Pancreas (tissue), 10 donors: Measurements from ENCODE around the gene EMC9. TPM values are rescaled to one million over a fixed set of nuclear protein-coding genes. Genes with fewer than 3 reads are reported as not detected.

Experiments used
- ATAC-seq, 4 donors: fragments of 200-7000 bp; cut with Tn5 transposase; one replicate each; pipeline versions ENCODE4 v1.8.0 to v1.9.1; 2020; ENCODE audit warnings: mild to moderate bottlenecking in 4 of 4, moderate library complexity in 4 of 4
- DNase-seq, 6 donors: peaks; one replicate each; pipeline ENCODE4 v3.0.0-alpha.2; 2020
- FAIRE-seq: peaks from 2 replicates; lab custom pipeline; 2012; peaks lifted over from hg19 to GRCh38; lab: Jason Lieb, UNC
- H3K27ac ChIP-seq, 4 donors: fragments of 200-600 bp; sonication (generic); 1 replicate in 3 of 4; 2 replicates in 1 of 4; pipeline versions ENCODE4 v1.5.0 to v1.8.0; 2020
- H3K27me3 ChIP-seq, 4 donors: fragments of 200-600 bp; one replicate each; pipeline ENCODE4 v1.8.0; 2021
- H3K36me3 ChIP-seq, 3 donors: fragments of 200-600 bp; sonication (generic) in 1 of 3; one replicate each; pipeline versions ENCODE4 v1.5.0 to v1.8.0; 2020 to 2021
- H3K4me1 ChIP-seq, 3 donors: fragments of 200-600 bp; one replicate each; pipeline ENCODE4 v1.8.0; 2021
- H3K4me3 ChIP-seq, 4 donors: fragments of 200-600 bp; sonication (generic) in 2 of 4; one replicate each; pipeline versions ENCODE4 v1.5.0 to v1.8.0; 2020 to 2021
- H3K9me3 ChIP-seq, 4 donors: fragments of 200-600 bp; one replicate each; pipeline ENCODE4 v1.8.0; 2021
- CTCF ChIP-seq, 4 donors: fragments of 200-600 bp; sonication (generic) in 3 of 4; IDR thresholded peaks; one replicate each; pipeline versions ENCODE4 v1.5.0 to v1.8.0; 2021; ENCODE audit warnings: antibody characterized with exemption in 4 of 4
- WGBS, 2 donors: extraction: QIAGEN DNeasy Blood & Tissue Kit; methylation state at CpG; one replicate each; pipeline ENCODE4 v1.1.7; 2013; 5-methylcytosine and 5-hydroxymethylcytosine counted together
- intact Hi-C, 3 donors: fragments of 100-400 bp; cut with DNase I; formaldehyde crosslinking; loops; one replicate each; pipeline versions ENCODE4 v1.11.1 to v1.14.2; 2022
- polyA plus RNA-seq, 2 donors: library from polyadenylated mRNA; stranded (reverse); fragments of 200-250 nt; gene quantifications; one replicate each; pipeline ENCODE4 v1.2.3, GENCODE V29; 2013
- total RNA-seq, 6 donors: library from RNA; stranded (reverse); fragmentation: NEBNext Ultra II Directional in 4 of 6; extraction: Animal tissue kit (Norgen Biotek cat#: 25700) in 4 of 6; gene quantifications; one replicate each; pipeline versions ENCODE4 v1.2.1 to v1.2.4, GENCODE V29; 2021 to 2023
- donor health status: healthy with polysubstance abuse.
- donor health status: DM: no; HTN: no; CAD: no; lungs with moderate emphysema.
- donor health status: DM: no; HTN: no; CAD: no.
- donor health status: control.
- donor health status: control.
- donor health status: Bipolar disorder and iron deficiency.
- donor health status: DM: yes; HTN: yes; CAD: no.
- donor health status: DM: no; HTN: no; CAD: no.
- donor health status: DM: no; HTN: no; CAD: no.
- donor health status: DM: yes; HTN: yes; CAD: no.

Gene EMC9, protein sequence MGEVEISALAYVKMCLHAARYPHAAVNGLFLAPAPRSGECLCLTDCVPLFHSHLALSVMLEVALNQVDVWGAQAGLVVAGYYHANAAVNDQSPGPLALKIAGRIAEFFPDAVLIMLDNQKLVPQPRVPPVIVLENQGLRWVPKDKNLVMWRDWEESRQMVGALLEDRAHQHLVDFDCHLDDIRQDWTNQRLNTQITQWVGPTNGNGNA
- total RNA-seq (10 to 100 TPM in 5 of 6 donors, 1 to 10 TPM in 1; 8.1 to 18.8 (median 13.5) TPM), polyA plus RNA-seq (10 to 100 TPM; 52.4 to 72.6 TPM)

DNA sequence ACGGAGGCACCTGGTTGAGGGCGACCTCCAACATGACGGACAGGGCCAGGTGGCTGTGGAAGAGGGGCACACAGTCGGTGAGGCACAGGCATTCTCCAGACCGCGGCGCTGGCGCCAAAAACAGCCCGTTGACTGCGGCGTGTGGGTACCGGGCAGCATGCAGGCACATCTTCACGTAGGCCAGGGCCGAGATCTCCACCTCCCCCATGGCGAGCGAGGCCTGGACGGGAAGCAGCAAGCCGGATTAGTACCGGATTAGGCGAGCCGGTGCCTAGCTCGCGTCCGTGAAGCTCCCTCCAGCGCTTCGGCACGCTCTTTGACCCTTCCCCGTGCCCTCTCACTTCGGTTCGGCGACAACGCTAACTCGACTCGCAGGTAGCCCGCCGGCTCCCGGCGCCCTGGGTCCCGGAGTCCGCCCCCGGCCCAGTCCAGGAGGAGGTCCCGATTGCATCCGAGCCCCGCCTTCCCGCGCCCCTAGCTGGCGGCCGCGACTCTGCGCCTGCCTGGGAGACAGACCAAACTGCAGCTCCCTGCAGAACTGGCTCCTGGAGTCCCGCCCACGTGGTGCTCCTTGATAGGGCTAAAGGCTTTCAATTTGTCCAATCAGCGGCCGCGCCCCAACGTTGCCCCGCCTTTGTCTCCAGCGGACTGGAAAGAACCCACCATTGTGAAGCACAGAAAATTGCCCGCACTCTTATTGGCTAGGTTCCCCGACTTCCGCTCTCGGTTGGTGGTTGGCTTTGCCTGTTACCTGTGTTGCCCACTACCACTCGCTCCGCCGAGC is at the start of gene EMC9:
Gene EMC9 (minus strand): TSS at position 495 of the 784 bp plus-strand sequence. CDS start 287 bp downstream, at position 208.
- no peak for FAIRE-seq
- Histone ChIP-seq H3K27ac (peak within 1 kb of the TSS; percentile 46 to 86 (median 82)), H3K9me3 (no peaks in the 10 kb centered on the region), H3K4me1 (peaks cover 15 to 38% (median 25%) of the 10 kb centered on the region in 3 donors), H3K4me3 (peak within 1 kb of the TSS; percentile 63 to 70 (median 64)), H3K36me3 (peaks cover 0 to 20% (median 7%) of the 10 kb centered on the region in 3 donors), H3K27me3 (no peaks in the 10 kb centered on the region)
- 0% methylated on average over 64 to 65 of the region's 65 CpGs for WGBS, 2 donors
- ATAC-seq: peak; percentile 90 to 94 (median 91)
- intact Hi-C loops: no loop called here
- TF ChIP-seq CTCF (IDR thresholded peaks at IDR 0.05): peak; percentile 29 to 59 (median 38)
- peak; percentile 98 to 100 (median 100) for DNase-seq

DNA sequence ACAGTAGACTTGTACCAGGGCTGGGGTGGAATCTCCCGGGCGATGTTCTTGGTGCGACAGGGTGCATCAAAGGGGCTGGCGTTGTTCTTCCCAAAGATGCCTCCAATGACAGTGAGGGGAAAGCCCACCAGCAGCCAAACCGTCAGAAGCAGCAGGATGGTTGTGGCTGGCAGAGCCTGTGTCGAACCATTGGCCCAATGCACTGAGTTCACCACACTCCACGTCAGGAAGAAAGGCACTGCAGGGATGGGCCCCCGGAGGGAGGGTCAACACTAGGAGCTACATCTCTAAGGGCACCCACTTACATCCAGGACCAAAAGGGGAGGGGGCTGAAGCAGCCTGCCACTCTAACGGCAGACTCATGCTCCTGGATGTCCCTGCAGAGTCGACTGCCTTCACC is 49.0 kb upstream of the EMC9 start:
- H3K36me3 ChIP-seq: peaks cover 0 to 11% (median 4%) of the 10 kb centered on the region in 3 donors
- no peak overlapping the region for H3K4me3 ChIP-seq
- ATAC-seq: no peak
- DNase-seq: peak in 1 of 6 donors; percentile 33
- intact Hi-C loops: no loop called here
- TF ChIP-seq CTCF (IDR thresholded peaks at IDR 0.05): no peak
- peaks cover 0 to 19% (median 9%) of the 10 kb centered on the region in 3 donors for H3K4me1 ChIP-seq
- WGBS, 2 donors: 84 to 86% methylated on average over 10 of the region's 10 CpGs
- H3K27me3 ChIP-seq: no peaks in the 10 kb centered on the region
- H3K9me3 ChIP-seq: no peaks in the 10 kb centered on the region
- H3K27ac ChIP-seq: no peak overlapping the region
- no peak for FAIRE-seq

- H3K27me3 ChIP-seq: no peaks in the 10 kb centered on the region
- ATAC-seq (no peak), DNase-seq (peak in 1 of 6 donors; percentile 33), FAIRE-seq (no peak)
- H3K4me3 ChIP-seq: no peak overlapping the region
- no peaks in the 10 kb centered on the region for H3K9me3 ChIP-seq
- no peak overlapping the region for H3K27ac ChIP-seq
- 88 to 94% methylated on average over 9 of the region's 9 CpGs for WGBS, 2 donors
- intact Hi-C loops: no loop called here
- TF ChIP-seq CTCF (IDR thresholded peaks at IDR 0.05): no peak
- peaks cover 2 to 21% (median 12%) of the 10 kb centered on the region in 3 donors for H3K36me3 ChIP-seq
- peaks cover 0 to 16% (median 9%) of the 10 kb centered on the region in 3 donors for H3K4me1 ChIP-seq
Measured at GRCh38 chr14:24189460-24189859, 48.1 kb upstream of the EMC9 start.

GRCh38 chr14:24189059-24189375 is 47.6 kb upstream of the EMC9 start:
- FAIRE-seq: no peak
- Histone ChIP-seq H3K27ac (peak overlapping the region in 2 of 4 donors; percentile 16 to 26), H3K9me3 (no peaks in the 10 kb centered on the region), H3K4me3 (peak overlapping the region in 1 of 4 donors; percentile 56), H3K36me3 (peaks cover 3 to 25% (median 17%) of the 10 kb centered on the region in 3 donors), H3K4me1 (peaks cover 0 to 11% (median 9%) of the 10 kb centered on the region in 3 donors), H3K27me3 (no peaks in the 10 kb centered on the region)
- no peak for ATAC-seq
- WGBS, 2 donors: 0 to 2% methylated on average over 3 of the region's 3 CpGs
- intact Hi-C loops: no loop called here
- no peak for TF ChIP-seq CTCF (IDR thresholded peaks at IDR 0.05)
- DNase-seq: no peak
